A549 (cell line): ENCODE measurements around the gene SV2C.

Source experiments
- CBX8 ChIP-seq: fragments of 200-600 bp; sonication (generic); IDR thresholded peaks from 2 replicates; pipeline ENCODE4 v1.6.1; 2016
- CTCF ChIP-seq: fragments of >200 bp; sonication (Bioruptor Twin); formaldehyde crosslinking; IDR thresholded peaks from 3 replicates; pipeline ENCODE4 v1.5.1; 2016
- ESRRA ChIP-seq: fragments of 150-350 bp; IDR thresholded peaks from 2 replicates; pipeline ENCODE4 v1.6.1; 2014; ENCODE audit warnings: mild to moderate bottlenecking, low read length, borderline replicate concordance
- GATA3 ChIP-seq: IDR thresholded peaks from 2 replicates; pipeline ENCODE4 v1.6.1; 2012; ENCODE audit warnings: borderline replicate concordance
- JUN ChIP-seq, 2 experiments: fragments of >200 bp; sonication (Bioruptor Twin); formaldehyde crosslinking; IDR thresholded peaks; 2 replicates in 1 of 2; 3 replicates in 1 of 2; pipeline ENCODE4 v1.6.1; 2016 to 2017
- JUNB ChIP-seq: fragments of >200 bp; sonication (Bioruptor Twin); formaldehyde crosslinking; IDR thresholded peaks from 2 replicates; pipeline ENCODE4 v1.6.1; 2016
- MAZ ChIP-seq: fragments of 150-350 bp; IDR thresholded peaks from 2 replicates; pipeline ENCODE4 v1.6.1; 2014; ENCODE audit warnings: antibody characterized with exemption, low read depth, low read length, borderline replicate concordance
- POLR2A ChIP-seq: IDR thresholded peaks from 2 replicates; pipeline ENCODE4 v1.6.1; 2012; ENCODE audit warnings: mild to moderate bottlenecking, low read length
- POLR2AphosphoS2 ChIP-seq: conservative IDR thresholded peaks from 2 replicates; pipeline ENCODE4 v1.6.1; 2012; ENCODE audit warnings: low read length, improper control_type of control experiment, inconsistent platforms
- SMC3 ChIP-seq: fragments of >200 bp; sonication (Bioruptor Twin); formaldehyde crosslinking; IDR thresholded peaks from 3 replicates; pipeline ENCODE4 v1.6.1; 2018; ENCODE audit warnings: inconsistent platforms
- TF ChIP-seq, protein P1 (sequence below): fragments of >200 bp; sonication (Bioruptor Twin); formaldehyde crosslinking; IDR thresholded peaks from 3 replicates; pipeline ENCODE4 v1.6.1; 2016

DNA sequence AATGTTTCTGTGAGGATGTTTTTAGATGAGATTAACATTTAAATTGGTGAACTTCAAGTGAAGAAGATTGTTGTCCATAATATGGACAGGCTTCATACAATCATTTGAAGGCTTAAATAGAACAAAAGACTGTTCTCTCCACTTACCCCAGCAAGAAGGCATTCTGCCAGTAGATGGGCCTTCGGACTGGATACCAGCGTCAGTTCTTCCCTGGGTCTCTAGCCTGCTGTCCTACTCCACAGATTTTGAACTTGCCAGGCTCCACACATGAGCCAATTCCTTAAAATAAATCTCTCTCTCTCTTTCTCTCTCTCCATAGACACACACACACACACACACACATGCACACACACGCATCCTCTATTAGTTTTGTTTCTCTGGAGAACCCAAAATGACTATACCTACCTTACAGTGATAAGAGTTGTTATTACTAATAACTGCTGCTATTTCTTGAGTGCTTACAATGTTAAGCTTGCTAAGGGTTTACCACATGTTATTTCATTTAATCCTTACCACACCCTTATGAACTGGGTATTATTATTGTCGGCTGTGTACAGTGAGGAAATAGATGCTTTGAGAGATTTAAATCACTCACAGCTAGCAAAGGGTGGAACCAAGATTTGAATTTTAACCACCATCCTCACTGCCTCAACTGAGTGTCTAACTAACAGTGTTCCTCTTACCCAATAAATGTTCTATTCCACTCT is 300.1 kb downstream of the SV2C start:
- TF ChIP-seq CTCF (no peak), SMC3 (no peak), JUNB (no peak), CBX8 (no peak), MAZ (no peak), POLR2A (no peak), JUN (IDR thresholded peaks at IDR 0.05) (no peak), ESRRA (no peak), GATA3 (no peak), POLR2AphosphoS2 (no peak)
- TF ChIP-seq, protein P1, sequence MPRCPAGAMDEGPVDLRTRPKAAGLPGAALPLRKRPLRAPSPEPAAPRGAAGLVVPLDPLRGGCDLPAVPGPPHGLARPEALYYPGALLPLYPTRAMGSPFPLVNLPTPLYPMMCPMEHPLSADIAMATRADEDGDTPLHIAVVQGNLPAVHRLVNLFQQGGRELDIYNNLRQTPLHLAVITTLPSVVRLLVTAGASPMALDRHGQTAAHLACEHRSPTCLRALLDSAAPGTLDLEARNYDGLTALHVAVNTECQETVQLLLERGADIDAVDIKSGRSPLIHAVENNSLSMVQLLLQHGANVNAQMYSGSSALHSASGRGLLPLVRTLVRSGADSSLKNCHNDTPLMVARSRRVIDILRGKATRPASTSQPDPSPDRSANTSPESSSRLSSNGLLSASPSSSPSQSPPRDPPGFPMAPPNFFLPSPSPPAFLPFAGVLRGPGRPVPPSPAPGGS: no peak
